DMS153 treated with DMSO at 0.1 percent for 48 hours (cell line): ENCODE results near the gene PODNL1.

Source experiments
- DNase-seq: peaks from one replicate; lab custom pipeline; 2025; ENCODE audit not compliant: unreplicated experiment; lab: John Stamatoyannopoulos, UW

PODNL1 gene

DNA sequence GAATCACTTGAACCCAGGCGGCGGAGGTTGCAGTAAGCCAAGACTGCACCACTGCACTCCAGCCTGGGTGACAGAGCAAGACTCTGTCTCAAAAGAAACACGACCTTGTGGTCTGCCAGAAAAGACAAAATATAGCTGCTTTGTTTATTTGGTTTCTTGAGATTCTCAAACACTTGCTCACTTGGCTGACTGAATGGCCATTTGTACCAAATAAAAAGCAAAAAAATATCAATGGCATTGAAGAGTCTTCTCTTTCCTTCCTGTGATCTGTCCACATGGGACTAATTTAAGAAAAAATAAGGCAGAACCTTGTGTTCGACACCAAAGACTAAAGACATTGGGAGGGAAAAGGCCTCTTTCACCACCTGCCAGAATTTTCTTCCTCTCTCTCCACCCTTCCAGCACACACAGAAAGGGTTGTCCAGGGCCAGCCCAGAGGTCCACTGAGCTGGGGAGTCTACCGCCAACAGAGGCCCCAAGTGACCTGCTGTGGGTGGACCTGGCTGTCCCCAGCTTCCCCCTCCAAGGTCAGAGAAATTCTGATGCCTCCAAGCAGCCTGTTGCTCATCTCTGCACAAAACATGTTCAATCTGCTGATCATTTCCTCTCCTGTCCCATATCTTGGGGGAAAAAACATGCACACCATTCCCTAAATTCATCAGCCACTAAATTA, 38.2 kb downstream of the PODNL1 start:
- DNase-seq: no peak

DNA sequence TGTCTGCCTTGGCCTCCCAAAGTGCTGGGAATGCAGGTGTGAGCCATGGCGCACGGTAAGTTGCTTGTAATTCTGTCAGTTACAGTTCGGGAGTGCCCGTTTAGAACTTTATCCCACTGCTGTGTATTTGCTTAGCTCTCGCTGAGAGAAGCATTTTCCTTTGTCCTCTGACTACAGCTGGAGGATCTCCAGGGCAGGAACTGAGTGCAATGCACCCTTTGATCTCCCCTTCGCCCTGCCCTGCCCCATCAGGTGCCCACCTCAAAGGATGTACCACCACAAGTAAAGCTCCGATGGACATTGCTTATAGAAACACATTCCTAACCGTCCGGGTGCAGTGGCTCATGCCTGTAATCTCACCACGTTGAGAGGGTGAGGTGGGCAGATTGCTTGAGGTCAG, 38.8 kb downstream of the PODNL1 start:
- no peak for DNase-seq

DNA sequence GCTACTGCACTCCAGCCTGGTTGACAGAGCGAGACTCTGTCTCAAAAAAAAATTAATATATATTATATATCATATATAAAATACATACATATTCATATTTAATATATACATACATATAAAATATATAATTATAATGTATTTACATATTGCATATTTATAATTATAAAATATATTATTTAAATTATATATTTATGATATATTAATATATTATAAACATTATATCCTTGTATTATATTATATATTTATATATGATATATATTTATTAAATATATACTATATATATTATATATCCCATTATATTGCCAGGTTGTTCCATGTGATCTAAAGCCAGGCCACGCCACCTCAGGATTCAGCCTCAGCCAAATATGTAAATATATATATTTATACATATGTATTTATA, 42.0 kb downstream of the PODNL1 start:
- no peak for DNase-seq

DNA sequence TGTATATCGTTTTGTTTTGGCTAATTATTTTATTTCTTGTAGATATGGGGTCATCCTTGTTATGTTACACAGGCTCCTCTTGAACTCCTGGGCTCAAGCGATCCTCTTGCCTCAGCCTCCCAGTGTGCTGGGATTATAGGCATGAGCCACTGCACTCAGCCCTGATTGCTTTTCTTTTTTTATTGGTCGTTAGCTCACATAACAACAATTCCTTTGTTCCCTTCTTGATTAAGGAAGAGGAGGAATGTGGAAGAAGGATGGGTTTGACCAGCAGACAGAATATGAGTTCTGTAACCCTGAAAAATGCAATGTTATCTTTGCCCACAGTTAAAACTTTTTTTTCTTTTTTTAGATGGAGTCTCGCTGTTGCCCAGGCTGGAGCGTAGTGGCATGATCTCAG, 43.7 kb downstream of the PODNL1 start:
- no peak for DNase-seq

DNA sequence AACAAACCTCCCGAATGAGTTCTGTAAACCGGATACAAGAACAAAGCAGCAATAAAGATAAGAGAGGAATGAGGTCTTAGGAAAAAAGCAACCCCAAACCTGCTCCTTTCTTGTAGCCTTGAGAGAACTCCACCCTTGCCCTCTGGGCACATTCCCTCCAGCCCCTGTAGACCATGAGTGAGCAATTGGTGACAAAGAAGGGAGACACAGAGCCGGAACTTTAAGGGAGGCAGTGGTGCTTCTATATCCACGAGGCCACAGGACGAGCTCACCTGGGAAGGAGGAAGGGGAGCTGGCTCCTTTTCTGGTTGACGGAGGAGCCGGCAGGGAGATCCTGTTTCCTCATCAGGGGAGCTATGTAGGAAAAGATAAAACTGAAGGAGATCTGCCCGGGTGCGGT, 45.3 kb downstream of the PODNL1 start:
- no peak for DNase-seq

DNA sequence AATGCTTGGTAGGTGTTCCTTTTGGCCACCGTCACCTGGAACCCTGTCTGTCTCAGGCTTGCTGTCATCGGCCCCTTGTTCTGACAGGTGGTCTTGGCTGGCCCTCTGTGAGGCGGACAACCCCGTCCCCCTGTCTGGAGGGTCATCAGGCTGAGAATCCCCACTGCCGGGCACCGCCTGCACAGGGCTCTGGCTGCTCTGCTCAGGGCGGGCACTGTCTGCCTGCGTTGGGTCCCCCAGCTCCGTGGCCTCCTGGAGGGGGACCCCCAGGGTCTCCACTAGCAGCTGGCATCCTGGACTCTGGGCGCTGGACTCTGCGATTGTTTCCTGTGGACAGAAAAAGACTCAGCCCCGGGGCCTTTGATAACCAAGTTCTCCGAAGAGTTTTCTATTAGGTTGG, 48.1 kb downstream of the PODNL1 start:
- no peak for DNase-seq

DNA sequence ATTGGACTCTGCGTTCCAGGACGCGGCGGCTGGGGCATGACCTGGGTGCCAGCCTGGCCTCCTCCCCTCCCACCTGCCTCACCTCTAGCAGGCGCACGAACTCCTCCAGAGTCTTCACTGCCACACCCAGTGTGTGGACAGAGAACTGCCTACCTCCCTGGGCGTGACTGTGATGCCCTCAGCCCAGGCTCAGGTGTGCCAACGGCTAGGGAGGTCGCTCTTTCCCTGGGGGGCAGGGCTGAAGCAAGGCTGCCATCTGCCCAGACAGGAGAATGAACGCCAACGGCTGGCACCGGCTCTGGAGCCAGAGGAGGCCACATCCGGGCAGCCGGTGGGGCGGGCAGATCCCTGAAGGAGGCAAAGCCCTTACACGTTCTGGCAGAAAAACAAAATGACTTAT, 49.9 kb downstream of the PODNL1 start:
- DNase-seq: no peak

DNA sequence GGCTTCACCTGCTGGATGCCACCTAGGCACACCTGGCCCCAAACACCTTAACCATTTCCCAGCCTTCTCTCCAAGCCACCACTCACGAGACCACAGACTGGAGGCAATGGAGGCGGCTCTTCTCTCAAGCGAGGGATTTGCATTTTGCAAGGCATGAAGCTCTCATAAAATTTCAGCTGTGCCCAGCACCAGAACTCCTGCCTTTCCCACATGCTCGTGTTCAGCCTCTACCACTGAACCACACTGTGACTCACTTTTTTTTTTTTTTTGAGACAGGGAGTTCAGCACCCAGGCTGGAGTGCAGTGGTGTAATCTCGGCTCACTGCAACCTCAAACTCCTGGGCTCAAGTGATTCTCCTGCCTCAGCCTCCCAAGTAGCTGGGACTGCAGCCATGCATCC, 50.7 kb downstream of the PODNL1 start:
- DNase-seq: no peak

DNA sequence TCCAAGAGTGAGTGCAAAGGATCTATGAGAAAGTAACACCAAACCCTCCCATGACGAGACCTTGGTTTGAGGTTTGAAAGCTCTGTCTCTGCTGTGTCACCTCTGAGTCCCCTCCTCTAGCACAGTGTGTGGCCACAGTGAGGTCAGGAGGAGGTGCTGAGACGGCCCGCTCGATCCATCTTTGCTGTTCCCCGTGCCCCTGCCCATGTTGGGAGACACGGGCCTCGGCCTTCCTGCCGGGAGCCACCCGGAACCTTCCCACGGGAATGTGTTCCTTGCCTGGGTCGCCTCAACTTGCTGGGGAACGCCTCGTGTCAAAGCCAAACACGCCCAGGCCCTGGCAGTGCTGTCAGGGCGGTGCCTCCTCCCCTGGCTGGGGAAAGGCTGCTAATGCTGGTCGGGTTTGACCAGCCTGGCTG, 51.2 kb downstream of the PODNL1 start:
- no peak for DNase-seq

DNA sequence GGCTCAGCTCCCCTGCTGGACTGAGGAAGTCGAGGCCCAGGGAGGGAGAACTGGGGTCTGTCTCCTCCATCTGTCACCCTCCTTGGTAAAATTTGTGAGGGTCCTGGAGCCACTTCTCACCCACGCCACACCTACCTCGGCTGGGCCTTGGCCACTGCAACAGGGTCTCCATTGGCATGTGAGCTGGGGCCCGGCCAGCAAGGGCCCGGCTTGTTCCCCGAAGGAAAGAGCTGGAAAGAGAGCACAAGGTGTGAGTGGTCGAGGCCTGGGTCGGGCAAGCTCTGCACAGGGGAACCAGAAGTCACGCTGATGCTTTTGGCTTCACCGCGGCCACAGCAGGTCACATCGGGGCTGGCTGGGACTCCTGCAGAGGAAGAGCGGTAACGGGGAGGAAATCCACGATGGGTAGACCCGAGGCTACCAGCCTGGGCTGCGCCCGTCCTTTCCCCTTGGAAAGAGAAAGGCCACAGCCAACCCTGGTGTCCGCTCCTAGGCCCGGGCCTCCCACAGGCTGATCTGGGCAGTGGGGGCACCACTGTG, 52.3 kb downstream of the PODNL1 start:
- DNase-seq: no peak

DNA sequence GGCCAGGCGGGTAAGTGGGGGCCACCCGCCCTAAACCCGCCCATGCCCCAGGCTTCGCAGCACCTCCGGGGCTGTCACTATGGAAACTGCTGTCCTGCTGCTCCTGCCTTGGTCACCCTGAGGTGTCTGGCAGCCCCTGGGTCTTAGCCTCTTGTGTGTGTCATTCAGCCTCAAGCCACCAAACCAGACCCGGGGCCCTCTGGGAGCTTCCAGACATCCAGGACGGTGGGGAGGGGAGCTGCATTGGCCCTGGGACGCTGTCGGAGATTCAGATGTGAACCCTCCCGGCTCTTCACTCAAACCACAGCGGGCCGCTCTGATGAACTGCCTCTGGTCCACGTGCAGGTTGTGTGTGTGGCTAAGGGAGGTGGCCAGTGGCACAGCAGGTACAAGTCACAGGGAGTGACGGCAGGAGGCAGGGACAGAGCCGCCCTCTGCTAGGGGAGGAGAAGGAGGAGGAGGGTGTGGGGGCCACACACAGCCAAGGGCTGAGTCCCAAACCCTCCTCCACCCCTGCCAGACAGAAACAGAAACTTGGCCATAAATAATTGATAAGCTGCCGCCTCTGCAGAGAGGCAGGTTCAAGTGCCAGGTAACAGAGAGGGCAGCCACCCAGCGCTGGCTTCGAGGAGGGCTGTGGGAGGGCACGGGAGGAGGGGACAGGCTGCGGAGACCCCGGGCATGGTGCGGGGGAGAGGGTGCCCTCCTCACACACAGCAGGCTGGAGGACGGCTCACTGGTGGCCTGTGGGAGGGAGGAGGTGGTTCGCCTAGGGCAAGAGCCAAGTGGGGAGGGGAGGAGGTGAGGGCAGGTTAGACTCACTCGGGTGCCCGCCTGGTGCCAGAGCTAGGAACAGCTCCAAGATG, 53.3 kb downstream of the PODNL1 start:
- peak; percentile 35 for DNase-seq

DNA sequence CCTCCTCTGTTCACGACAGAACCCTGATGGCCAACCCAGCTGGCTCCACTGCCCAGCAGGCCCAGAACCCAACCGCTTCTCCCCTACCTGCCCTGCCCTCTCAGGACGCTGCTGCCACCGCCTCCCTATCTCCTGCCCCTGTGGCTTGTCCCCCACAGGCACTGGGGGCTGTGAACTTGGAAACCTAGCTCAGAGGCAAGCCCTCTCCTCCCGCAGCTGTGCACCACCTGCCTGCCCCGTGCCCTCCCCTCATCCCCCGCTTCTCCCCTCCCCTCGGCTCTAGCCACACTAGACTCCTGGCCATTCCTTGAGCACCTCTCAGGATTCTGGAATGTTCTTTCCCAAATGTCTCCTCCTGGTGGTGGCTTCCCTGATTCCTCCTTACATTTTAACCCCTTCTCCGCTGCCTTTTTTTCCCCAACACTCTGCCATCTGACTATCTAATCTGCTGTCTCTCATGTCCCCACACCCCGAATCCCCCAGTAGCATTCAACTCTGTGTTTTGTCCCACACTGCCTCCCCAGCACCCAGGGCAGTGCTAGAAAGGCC, 54.6 kb downstream of the PODNL1 start:
- DNase-seq: no peak

DNA sequence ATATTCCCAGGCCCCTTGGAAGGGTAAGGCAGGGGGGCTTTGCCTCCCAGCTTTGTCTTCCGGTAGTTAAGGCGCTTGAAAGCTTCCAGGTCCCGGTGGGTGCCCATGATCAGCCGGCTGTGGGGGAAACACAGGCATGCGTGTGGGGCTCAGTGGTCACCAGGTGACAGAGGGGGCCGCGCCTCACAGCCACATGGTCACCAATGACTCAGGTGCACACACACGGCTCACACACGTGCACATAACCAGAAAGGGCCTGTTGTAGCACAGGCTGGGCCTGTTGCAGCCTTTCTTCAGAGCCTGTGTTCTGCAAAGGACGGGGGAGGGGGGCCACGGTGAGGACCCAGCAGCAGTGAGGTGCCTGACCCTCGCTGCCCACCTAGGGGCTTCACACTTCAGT, 55.4 kb downstream of the PODNL1 start:
- no peak for DNase-seq

DNA sequence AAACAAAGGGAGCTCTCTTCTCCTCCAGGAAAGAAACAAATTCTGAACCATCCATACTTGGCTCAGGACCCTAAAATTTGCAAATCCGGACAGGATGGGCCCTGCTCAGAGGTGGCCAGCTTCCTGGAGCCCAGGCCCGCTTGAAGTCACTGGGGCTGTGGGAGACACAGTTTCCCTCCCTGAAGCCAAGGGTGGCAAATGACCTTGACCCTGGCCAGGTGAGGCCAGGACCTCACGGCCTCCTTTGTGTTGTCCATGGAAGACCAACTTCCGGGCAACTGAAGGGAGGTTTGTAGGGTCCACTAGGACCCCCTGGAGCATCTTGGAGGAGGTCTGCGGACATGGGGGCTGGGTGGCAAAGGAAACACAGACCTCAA, 55.8 kb downstream of the PODNL1 start:
- DNase-seq: no peak

DNA sequence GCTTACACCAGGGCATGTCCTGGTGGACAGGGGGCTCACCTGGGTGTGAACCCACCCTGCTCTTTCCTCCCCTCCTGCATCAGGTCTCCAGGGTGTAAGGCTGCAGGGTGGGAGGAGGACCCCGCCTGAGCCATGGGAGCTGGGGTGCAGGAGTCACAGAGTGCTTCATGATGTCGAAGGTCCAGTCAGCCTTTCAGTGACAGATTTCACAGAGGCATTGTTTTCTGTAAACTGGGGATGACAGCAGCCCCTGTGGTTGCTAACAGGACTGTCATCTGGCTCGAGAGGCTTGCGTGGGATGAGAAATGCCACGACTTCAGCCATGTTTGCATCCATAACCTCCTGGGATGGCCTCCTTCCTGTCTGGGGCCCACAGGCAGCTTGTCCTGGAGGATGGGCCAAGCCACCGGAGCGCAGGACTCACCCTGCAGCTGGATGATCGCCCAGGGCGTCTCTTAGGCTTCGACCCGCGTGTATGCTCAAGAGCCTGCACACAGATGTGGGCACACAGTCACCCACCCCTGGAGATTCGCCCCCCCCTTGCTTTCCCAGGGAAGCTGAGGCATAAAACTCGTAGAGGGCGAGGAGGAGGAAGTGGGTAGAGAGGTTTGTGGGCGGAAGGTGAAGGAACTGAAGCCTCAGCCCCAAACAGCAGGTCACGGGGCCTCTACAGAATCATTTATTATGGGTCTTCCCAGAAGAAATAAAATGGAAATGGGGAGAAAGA, 56.4 kb downstream of the PODNL1 start:
- no peak for DNase-seq

DNA sequence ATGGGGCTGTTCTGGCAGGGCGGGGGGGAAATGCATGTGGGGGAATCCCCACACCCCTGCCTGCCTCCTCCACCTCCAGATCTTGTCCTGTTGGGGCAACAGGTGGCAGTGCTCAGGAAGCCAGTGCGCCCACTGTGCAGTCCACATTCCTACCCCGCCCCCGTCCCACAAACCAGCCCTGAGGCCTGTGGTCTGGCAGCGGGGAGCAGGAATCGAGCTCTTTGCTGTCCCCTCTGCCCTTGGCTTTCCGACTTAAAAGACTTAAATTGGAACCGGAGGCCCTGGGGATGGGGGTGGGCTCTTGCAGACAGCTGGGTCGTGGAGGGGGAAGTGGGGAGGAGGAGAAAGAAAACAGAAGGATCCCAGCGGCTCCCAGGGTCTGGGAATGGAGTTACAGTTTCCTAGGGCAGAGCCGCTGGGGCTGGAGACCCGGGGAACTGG, 56.9 kb downstream of the PODNL1 start:
- DNase-seq: no peak
